Upper lobe of left lung (tissue), 6 donors: Measurements from ENCODE around the gene CPZ. TPM values are rescaled to one million over a fixed set of nuclear protein-coding genes. Genes with fewer than 3 reads are reported as not detected.

Experiments used
- ATAC-seq, 2 donors: fragments of 200-7000 bp; cut with Tn5 transposase; one replicate each; pipeline ENCODE4 v1.9.1; 2022; ENCODE audit warnings: mild to moderate bottlenecking in 2 of 2, moderate library complexity in 2 of 2; ENCODE audit not compliant: low FRiP score in 2 of 2
- DNase-seq, 2 donors: peaks; one replicate each; pipeline ENCODE4 v3.0.0-alpha.2; 2019 to 2020
- H3K27ac ChIP-seq, 4 donors: fragments of 200-600 bp; sonication (generic); one replicate each; pipeline ENCODE4 v1.5.1; 2016 to 2019
- H3K27me3 ChIP-seq, 4 donors: fragments of 200-600 bp; sonication (generic); one replicate each; pipeline ENCODE4 v1.5.1; 2017 to 2019
- H3K36me3 ChIP-seq, 4 donors: fragments of 200-600 bp; sonication (generic); one replicate each; pipeline ENCODE4 v1.5.1; 2016 to 2019
- H3K4me1 ChIP-seq, 4 donors: fragments of 200-600 bp; sonication (generic); one replicate each; pipeline ENCODE4 v1.5.1; 2018 to 2019
- H3K4me3 ChIP-seq, 4 donors: fragments of 200-600 bp; sonication (generic); one replicate each; pipeline ENCODE4 v1.5.1; 2017 to 2019; ENCODE audit warnings: mild to moderate bottlenecking in 2 of 4, moderate library complexity in 1 of 4
- H3K9me3 ChIP-seq, 4 donors: fragments of 200-600 bp; sonication (generic); one replicate each; pipeline ENCODE4 v1.5.1; 2018 to 2019
- CTCF ChIP-seq, 6 experiments: fragments of 450-650 bp in 4 of 6; fragments of 200-600 bp in 2 of 6; sonication (generic) in 2 of 6; IDR thresholded peaks; one replicate each; pipeline ENCODE4 v1.5.1; 2016 to 2019; ENCODE audit warnings: antibody characterized with exemption in 6 of 6
- EP300 ChIP-seq, 4 donors: sonication (generic); formaldehyde crosslinking; IDR thresholded peaks; one replicate each; pipeline ENCODE4 v1.5.1; 2017; ENCODE audit warnings: antibody characterized with exemption in 4 of 4, control low read depth in 2 of 4
- POLR2A ChIP-seq, 4 donors: fragments of 450-650 bp; IDR thresholded peaks; one replicate each; pipeline ENCODE4 v1.5.1; 2016 to 2017; ENCODE audit warnings: antibody characterized with exemption in 4 of 4, mild to moderate bottlenecking in 2 of 4
- POLR2AphosphoS5 ChIP-seq, 2 donors: sonication (generic); formaldehyde crosslinking; IDR thresholded peaks; one replicate each; pipeline ENCODE4 v1.5.1; 2017; ENCODE audit warnings: antibody characterized with exemption in 2 of 2
- WGBS, 2 donors: methylation state at CpG; one replicate each; pipeline ENCODE4 v1.1.5; 2017 to 2018; 5-methylcytosine and 5-hydroxymethylcytosine counted together
- total RNA-seq, 6 donors: library from RNA; depleted of rRNA in 4 of 6; stranded (reverse); fragments of >200 nt in 4 of 6; gene quantifications; one replicate each; pipeline versions ENCODE4 v1.1.0 to v1.2.1, GENCODE V29; 2016 to 2021
- donor health status: DM: no; HTN: no; CAD: no; lungs with moderate emphysema.
- donor health status: DM: no; HTN: yes; CAD: no; lungs with severe emphysema.

The CPZ gene
- total RNA-seq, 6 donors from 2014 or later = 0.78 to 8.6 (median 1.2) TPM; not detected in 2

- H3K9me3 ChIP-seq = no peaks in the 10 kb centered on the region
- DNase-seq (peak in 1 of 2 donors; percentile 49), ATAC-seq (no peak)
- H3K4me1 ChIP-seq = no peaks in the 10 kb centered on the region
- H3K4me3 ChIP-seq = no peak overlapping the region
- no peaks in the 10 kb centered on the region for H3K27me3 ChIP-seq
- TF ChIP-seq EP300 (IDR thresholded peaks at IDR 0.05) (no peak), POLR2A (IDR thresholded peaks at IDR 0.05) (no peak)
- H3K27ac ChIP-seq = no peak overlapping the region
- H3K36me3 ChIP-seq = no peaks in the 10 kb centered on the region
- WGBS, 2 donors = 79 to 82% methylated on average over 3 to 5 of the region's 5 CpGs
Measured at GRCh38 chr4:8555716-8556115, 36.8 kb upstream of the CPZ start.

GRCh38 chr4:8556341-8557150 is 36.0 kb upstream of the CPZ start:
- H3K4me1 ChIP-seq = no peaks in the 10 kb centered on the region
- H3K9me3 ChIP-seq = no peaks in the 10 kb centered on the region
- TF ChIP-seq CTCF (IDR thresholded peaks at IDR 0.05) (no peak), POLR2A (IDR thresholded peaks at IDR 0.05) (no peak), EP300 (IDR thresholded peaks at IDR 0.05) (no peak), POLR2AphosphoS5 (IDR thresholded peaks at IDR 0.05) (no peak)
- no peaks in the 10 kb centered on the region for H3K27me3 ChIP-seq
- no peaks in the 10 kb centered on the region for H3K36me3 ChIP-seq
- H3K4me3 ChIP-seq = no peak overlapping the region
- WGBS, 2 donors = 71 to 85% methylated on average over 17 of the region's 17 CpGs
- no peak overlapping the region for H3K27ac ChIP-seq
- DNase-seq = no peak
- no peak for ATAC-seq

GRCh38 chr4:8557151-8558076 is 35.2 kb upstream of the CPZ start:
- Histone ChIP-seq H3K27me3 (no peaks in the 10 kb centered on the region), H3K4me1 (no peaks in the 10 kb centered on the region), H3K27ac (no peak overlapping the region), H3K36me3 (no peaks in the 10 kb centered on the region), H3K9me3 (no peaks in the 10 kb centered on the region), H3K4me3 (no peak overlapping the region)
- no peak for TF ChIP-seq EP300 (IDR thresholded peaks at IDR 0.05)
- TF ChIP-seq POLR2A (IDR thresholded peaks at IDR 0.05) = no peak
- no peak for TF ChIP-seq POLR2AphosphoS5 (IDR thresholded peaks at IDR 0.05)
- TF ChIP-seq CTCF (IDR thresholded peaks at IDR 0.05) = no peak
- ATAC-seq = no peak
- peak in 1 of 2 donors; percentile 60 for DNase-seq
- WGBS, 2 donors = 80 to 83% methylated on average over 20 to 21 of the region's 21 CpGs

- Histone ChIP-seq H3K36me3 (no peaks in the 10 kb centered on the region), H3K4me3 (no peak overlapping the region), H3K27me3 (no peaks in the 10 kb centered on the region), H3K4me1 (no peaks in the 10 kb centered on the region), H3K27ac (no peak overlapping the region), H3K9me3 (no peaks in the 10 kb centered on the region)
- TF ChIP-seq EP300 (IDR thresholded peaks at IDR 0.05) (no peak), POLR2A (IDR thresholded peaks at IDR 0.05) (no peak), POLR2AphosphoS5 (IDR thresholded peaks at IDR 0.05) (no peak), CTCF (IDR thresholded peaks at IDR 0.05) (no peak)
- no peak for ATAC-seq
- WGBS, 2 donors = 91 to 94% methylated on average over 5 to 21 of the region's 21 CpGs
- DNase-seq = peak in 1 of 2 donors; percentile 32
Measured at GRCh38 chr4:8558080-8558960, 34.2 kb upstream of the CPZ start.
